Measurements from ENCODE around the gene TMPRSS11A.

The TMPRSS11A gene, protein sequence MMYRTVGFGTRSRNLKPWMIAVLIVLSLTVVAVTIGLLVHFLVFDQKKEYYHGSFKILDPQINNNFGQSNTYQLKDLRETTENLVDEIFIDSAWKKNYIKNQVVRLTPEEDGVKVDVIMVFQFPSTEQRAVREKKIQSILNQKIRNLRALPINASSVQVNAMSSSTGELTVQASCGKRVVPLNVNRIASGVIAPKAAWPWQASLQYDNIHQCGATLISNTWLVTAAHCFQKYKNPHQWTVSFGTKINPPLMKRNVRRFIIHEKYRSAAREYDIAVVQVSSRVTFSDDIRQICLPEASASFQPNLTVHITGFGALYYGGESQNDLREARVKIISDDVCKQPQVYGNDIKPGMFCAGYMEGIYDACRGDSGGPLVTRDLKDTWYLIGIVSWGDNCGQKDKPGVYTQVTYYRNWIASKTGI

DNA sequence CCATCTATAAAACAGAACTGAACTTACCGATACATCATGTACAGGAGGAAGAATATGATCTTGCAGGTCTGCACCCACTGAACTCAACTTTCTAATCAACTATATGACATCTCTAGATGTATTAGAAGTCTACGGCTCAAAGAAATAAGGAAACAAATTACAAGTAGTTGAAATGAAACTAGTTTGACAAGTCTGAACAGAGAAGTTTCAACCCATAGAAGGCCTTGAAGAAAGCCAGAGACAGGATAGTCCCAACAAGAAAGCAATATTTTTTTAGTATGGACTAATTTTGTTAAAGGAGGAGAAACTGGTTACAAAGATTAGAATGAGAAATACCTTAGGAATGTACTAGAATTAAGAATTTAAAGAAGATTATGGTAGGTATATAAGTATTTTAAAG, at the start of gene TMPRSS11A:
TMPRSS11A (minus strand) TSS at position 138 of the 400 bp plus-strand sequence; CDS start at position 38, 100 bp downstream.
- Mint-ChIP-seq H3K9me3 (no peaks in the 10 kb centered on the region), H3K27me3 (no peaks in the 10 kb centered on the region), H3K36me3 (ENCODE audit: low read depth) (no peaks in the 10 kb centered on the region), H3K27ac (no peak within 1 kb of the TSS), H3K4me1 (ENCODE audit: low read depth) (no peaks in the 10 kb centered on the region), H3K4me3 (no peak within 1 kb of the TSS)

DNA sequence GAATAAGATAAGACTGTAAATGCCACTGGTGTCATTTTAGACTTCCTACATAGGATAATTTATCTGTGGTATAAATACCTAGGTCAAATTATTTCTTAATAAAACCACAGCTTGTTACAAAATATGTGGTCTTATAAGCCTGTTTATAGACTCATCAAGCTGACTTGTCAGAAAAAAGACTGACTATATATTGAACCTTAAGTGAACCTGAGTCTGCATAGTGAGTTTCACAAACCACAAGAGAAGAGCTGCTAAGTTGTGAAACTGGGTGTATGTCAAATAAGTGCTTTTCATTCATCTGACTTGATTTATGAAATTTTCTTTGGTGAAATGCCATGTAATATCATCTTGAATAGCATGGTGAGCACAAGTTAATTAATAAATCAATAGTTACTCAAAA, 48.4 kb upstream of the TMPRSS11A start:
- Mint-ChIP-seq H3K4me3 (no peak overlapping the region), H3K9me3 (no peaks in the 10 kb centered on the region), H3K36me3 (ENCODE audit: low read depth) (no peaks in the 10 kb centered on the region), H3K27ac (no peak overlapping the region), H3K27me3 (no peaks in the 10 kb centered on the region), H3K4me1 (ENCODE audit: low read depth) (no peaks in the 10 kb centered on the region)

DNA sequence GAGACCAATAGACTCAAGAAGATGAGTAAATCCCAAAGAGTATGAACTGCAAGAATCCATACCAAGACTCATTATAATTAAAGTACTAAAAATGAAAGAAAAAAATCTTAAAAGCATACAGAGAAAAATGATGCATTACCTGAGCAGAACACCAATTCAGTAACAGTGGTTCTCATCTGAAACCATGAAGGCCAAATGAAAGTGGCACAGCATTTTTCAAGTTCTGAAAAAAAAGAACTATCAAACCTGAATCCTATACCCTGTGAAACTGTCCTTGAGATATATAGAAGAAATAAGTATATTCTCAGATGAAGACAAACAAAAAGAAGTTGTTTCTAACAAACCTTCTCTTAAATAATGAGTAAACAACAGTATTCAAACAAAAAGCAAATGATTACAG, 39.6 kb upstream of the TMPRSS11A start:
- Mint-ChIP-seq H3K27me3 (peaks cover 3% of the 10 kb centered on the region), H3K36me3 (ENCODE audit: low read depth) (no peaks in the 10 kb centered on the region), H3K27ac (no peak overlapping the region), H3K4me3 (no peak overlapping the region), H3K4me1 (ENCODE audit: low read depth) (no peaks in the 10 kb centered on the region), H3K9me3 (peaks cover 8% of the 10 kb centered on the region)

DNA sequence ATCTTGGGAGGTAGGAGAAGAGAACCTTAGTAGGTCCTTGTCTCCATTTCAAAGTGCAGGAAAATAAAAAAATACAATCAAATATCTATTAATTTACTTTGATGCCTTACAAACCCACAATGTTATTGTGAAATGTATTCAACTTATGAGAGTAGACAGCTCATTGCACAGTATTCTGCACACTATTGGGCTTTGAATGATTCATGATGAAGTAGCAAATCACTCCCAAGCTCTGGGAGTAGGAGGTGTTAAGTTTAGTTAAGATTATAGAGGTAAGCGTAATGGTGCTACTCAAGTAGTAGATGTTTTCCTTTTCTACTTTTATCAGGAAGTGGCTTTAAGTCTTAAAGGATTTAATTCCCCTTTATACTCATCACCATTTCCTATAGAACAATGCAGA, 32.8 kb upstream of the TMPRSS11A start:
- H3K36me3 Mint-ChIP-seq (ENCODE audit: low read depth): no peaks in the 10 kb centered on the region
- no peak overlapping the region for H3K27ac Mint-ChIP-seq
- no peaks in the 10 kb centered on the region for H3K9me3 Mint-ChIP-seq

DNA sequence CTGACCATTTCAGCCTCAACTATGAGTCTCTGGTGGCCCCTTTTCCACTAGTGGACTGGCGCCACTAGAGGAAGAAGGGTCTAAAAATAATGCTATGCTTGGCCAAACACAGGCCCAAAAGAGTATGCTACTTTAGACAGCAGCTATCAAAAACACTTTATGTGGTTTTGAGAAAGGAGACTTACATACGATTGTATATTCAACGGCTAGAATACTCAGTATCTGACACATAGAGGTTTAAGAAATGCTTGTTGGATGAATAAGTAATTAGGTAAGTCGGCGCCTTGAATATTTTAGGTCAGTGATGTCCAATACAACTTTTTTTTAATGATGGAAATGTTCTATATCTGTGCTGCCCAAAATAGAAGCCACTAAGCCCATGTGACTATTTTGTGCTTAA, 25.7 kb upstream of the TMPRSS11A start:
- no peak overlapping the region for H3K27ac Mint-ChIP-seq
- no peaks in the 10 kb centered on the region for H3K4me1 Mint-ChIP-seq (ENCODE audit: low read depth)
- H3K27me3 Mint-ChIP-seq: peaks cover 10% of the 10 kb centered on the region
- H3K9me3 Mint-ChIP-seq: no peaks in the 10 kb centered on the region
- no peak overlapping the region for H3K4me3 Mint-ChIP-seq
- H3K36me3 Mint-ChIP-seq (ENCODE audit: low read depth): no peaks in the 10 kb centered on the region

More for the DNA sequence above, 32.8 kb upstream of the TMPRSS11A start:
- Mint-ChIP-seq H3K27me3 (no peaks in the 10 kb centered on the region), H3K4me1 (ENCODE audit: low read depth) (no peaks in the 10 kb centered on the region), H3K4me3 (no peak overlapping the region)

DNA sequence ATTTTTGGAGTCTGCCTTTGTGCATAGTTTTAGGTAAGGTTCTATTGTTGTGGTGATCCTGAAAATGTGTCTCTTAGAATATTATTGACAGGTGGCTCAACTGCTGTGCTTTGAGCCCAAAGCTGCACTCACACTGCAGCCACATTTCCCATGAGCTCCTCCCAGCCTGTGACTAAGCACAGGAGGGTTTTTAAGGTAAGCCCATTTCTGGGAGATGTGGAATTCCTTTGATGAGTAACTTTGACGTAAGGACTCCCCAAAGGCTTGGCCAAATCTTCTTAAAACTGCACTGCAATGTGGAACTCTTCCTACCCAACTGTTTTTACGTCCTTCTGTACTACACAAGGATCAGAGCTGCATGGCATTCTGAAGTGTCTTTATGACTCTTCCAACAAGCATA, 20.0 kb upstream of the TMPRSS11A start:
- no peak overlapping the region for H3K27ac Mint-ChIP-seq
- H3K9me3 Mint-ChIP-seq: peaks cover 6% of the 10 kb centered on the region
- H3K4me3 Mint-ChIP-seq: no peak overlapping the region
- H3K4me1 Mint-ChIP-seq (ENCODE audit: low read depth): no peaks in the 10 kb centered on the region
- peaks cover 6% of the 10 kb centered on the region for H3K27me3 Mint-ChIP-seq
- H3K36me3 Mint-ChIP-seq (ENCODE audit: low read depth): no peaks in the 10 kb centered on the region

DNA sequence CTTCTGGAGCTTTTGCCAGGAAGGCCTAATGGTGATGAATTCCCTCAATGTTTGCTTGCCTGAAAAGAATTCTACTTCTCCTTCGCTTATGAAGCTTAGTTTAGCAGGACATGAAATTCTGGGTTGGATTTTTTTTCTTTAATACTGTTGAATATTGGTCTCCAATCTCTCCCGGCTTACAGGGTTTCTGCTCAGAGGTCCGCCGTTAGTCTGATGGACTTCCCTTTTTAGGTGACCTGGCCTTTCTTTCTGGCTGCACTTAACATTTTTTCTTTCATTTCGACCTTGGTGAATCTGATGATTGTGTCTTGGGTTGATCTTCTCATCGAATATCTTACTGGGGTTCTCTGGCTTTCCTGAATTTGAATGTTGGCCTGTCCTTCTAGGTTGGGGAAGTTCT, 17.2 kb upstream of the TMPRSS11A start:
- Mint-ChIP-seq H3K36me3 (ENCODE audit: low read depth) (no peaks in the 10 kb centered on the region), H3K4me3 (no peak overlapping the region), H3K27me3 (peaks cover 4% of the 10 kb centered on the region), H3K27ac (no peak overlapping the region), H3K9me3 (peaks cover 17% of the 10 kb centered on the region), H3K4me1 (ENCODE audit: low read depth) (no peaks in the 10 kb centered on the region)

DNA sequence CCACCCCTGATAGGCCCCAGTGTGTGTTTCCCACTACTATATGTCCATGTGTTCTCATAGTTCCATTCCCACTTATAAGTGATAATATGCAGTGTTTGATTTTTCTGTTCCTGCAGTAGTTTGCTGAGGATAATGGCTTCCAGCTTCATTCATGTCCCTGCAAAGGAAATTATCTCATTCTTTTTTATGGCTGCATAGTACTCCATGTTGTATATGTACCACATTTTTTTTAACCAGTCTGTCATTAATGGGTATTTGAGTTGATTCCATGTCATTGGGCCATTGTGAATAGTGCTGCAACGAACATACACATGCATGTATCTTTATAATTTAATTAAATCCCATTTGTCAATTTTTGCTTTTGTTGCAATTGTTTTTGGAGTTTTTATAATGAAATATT, 10.3 kb upstream of the TMPRSS11A start:
- no peaks in the 10 kb centered on the region for H3K4me1 Mint-ChIP-seq (ENCODE audit: low read depth)
- H3K27ac Mint-ChIP-seq: no peak overlapping the region
- H3K27me3 Mint-ChIP-seq: peaks cover 4% of the 10 kb centered on the region
- H3K4me3 Mint-ChIP-seq: no peak overlapping the region
- no peaks in the 10 kb centered on the region for H3K36me3 Mint-ChIP-seq (ENCODE audit: low read depth)
- H3K9me3 Mint-ChIP-seq: peaks cover 11% of the 10 kb centered on the region

DNA sequence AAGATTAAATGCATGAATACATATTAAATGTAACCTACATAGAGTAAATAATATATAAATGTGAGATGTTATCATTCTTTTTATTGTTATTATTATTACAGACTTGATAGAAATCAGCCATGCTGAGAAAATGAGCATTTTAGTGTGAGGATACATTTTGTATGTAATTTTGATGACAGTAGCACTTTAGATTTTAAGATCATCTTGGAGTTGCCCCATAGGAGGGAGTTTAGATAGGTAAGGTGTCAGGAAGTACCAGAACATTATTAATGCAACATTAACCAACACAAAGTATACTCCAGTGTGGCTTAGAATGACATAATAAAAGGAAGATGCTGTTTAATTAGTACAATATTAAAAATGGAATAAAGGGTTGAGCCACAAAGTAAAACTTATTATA, 8.4 kb downstream of the TMPRSS11A start:
- H3K4me3 Mint-ChIP-seq: no peak overlapping the region
- H3K27ac Mint-ChIP-seq: no peak overlapping the region
- no peaks in the 10 kb centered on the region for H3K36me3 Mint-ChIP-seq (ENCODE audit: low read depth)
- H3K9me3 Mint-ChIP-seq: peaks cover 5% of the 10 kb centered on the region
- H3K27me3 Mint-ChIP-seq: no peaks in the 10 kb centered on the region
- H3K4me1 Mint-ChIP-seq (ENCODE audit: low read depth): no peaks in the 10 kb centered on the region

DNA sequence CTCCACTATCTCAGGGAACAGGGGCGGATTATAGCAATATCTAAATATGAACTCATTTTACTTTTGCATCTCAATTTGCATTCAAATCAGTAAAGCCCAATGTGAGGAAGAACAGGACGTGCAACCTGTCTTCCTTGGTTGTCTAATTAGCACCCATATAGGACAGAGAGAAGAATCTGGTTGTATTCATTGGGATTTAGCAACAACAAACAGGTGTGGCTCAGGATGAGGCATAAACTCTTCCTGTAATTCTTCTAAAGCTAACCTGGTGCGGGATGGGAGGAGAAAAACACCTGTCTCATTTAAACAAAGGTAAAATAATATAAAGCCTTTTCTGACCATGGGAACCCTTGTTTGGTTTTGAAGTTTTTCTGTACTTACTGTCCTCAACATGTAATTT, 22.2 kb downstream of the TMPRSS11A start:
- no peak overlapping the region for H3K4me3 Mint-ChIP-seq
- H3K4me1 Mint-ChIP-seq (ENCODE audit: low read depth): no peaks in the 10 kb centered on the region
- no peaks in the 10 kb centered on the region for H3K36me3 Mint-ChIP-seq (ENCODE audit: low read depth)
- no peak overlapping the region for H3K27ac Mint-ChIP-seq
- H3K9me3 Mint-ChIP-seq: no peaks in the 10 kb centered on the region
- peaks cover 3% of the 10 kb centered on the region for H3K27me3 Mint-ChIP-seq

DNA sequence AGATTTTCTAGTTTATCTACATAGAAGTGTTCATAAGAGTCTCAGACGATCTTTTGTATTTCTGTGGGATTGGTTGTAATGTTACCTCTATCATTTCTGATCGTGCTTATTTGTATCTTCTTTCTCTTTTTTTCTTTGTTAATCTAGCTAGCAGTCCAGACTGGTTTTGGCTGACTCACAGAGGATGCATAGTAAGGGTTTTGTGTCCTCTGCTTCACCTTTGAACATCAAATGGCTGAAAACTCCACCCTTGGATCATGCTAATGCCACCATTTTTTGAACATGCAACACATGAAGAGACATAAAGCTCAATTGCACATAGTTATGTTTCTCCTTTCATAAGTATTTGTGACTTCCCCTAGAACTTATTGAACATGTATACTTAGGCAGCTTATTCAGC, 22.8 kb downstream of the TMPRSS11A start:
- H3K4me3 Mint-ChIP-seq: no peak overlapping the region
- no peaks in the 10 kb centered on the region for H3K9me3 Mint-ChIP-seq
- H3K27me3 Mint-ChIP-seq: peaks cover 3% of the 10 kb centered on the region
- H3K4me1 Mint-ChIP-seq (ENCODE audit: low read depth): no peaks in the 10 kb centered on the region
- H3K36me3 Mint-ChIP-seq (ENCODE audit: low read depth): no peaks in the 10 kb centered on the region
- no peak overlapping the region for H3K27ac Mint-ChIP-seq

DNA sequence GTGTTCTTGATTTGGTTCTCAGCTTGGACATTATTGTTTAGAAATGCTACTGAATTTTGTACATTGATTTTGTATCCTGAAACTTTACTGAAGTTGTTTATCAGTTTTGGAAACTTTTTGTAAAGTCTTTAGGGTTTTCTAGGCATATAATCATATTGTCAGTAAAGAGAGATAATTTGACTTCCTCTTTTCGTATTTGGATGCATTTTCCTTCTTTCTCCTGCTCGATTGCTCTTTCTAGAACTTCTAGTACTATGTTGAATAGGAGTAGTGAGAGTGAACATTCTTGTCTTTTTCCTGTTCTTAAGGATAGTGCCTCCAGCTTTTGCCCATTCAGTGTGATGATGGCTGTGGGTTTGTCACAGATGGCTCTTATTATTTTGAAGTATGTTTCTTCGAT, 24.1 kb downstream of the TMPRSS11A start:
- Mint-ChIP-seq H3K9me3 (no peaks in the 10 kb centered on the region), H3K27ac (no peak overlapping the region), H3K27me3 (peaks cover 3% of the 10 kb centered on the region), H3K4me3 (no peak overlapping the region), H3K36me3 (ENCODE audit: low read depth) (no peaks in the 10 kb centered on the region), H3K4me1 (ENCODE audit: low read depth) (no peaks in the 10 kb centered on the region)

DNA sequence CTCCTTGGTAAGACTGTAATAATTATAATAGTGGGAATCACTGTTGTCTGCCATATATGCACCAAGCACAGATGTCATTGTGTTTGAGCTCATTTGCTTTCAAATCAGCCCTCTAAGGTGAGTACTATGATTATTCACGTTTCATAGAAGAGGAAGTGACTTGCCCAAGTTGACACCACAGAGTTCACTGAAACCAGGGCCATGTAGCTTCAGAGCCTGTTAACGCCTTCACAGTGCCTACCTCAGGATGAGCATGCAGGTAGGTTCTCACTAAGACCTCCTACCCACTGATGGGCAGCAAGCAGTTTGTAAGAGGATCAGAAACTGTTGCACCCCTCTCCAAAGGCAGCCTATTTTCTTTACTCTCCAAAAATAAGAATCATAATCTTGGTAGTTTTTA, 27.4 kb downstream of the TMPRSS11A start:
- H3K4me3 Mint-ChIP-seq: no peak overlapping the region
- no peaks in the 10 kb centered on the region for H3K4me1 Mint-ChIP-seq (ENCODE audit: low read depth)
- no peaks in the 10 kb centered on the region for H3K27me3 Mint-ChIP-seq
- H3K36me3 Mint-ChIP-seq (ENCODE audit: low read depth): no peaks in the 10 kb centered on the region
- no peaks in the 10 kb centered on the region for H3K9me3 Mint-ChIP-seq
- H3K27ac Mint-ChIP-seq: no peak overlapping the region

DNA sequence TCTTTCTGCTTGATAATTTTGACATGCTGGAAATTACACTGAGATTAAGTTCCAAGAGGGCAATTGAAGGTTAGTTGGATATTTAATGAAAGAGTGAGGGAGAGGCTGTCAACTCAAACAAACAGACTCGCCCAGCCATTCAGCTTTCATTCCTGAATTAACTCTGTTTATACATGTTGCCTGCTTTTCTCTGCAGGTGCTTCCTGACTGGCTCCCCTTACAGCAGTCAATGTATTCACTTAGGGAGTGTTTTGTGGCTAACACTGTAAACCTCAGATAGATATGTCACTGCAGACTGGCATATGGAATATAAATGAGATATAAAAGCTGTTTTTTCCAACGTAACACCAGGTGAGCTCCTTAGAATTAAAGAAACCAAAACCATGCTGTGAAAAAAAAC, 28.7 kb downstream of the TMPRSS11A start:
- no peaks in the 10 kb centered on the region for H3K36me3 Mint-ChIP-seq (ENCODE audit: low read depth)
- no peak overlapping the region for H3K4me3 Mint-ChIP-seq
- H3K27me3 Mint-ChIP-seq: no peaks in the 10 kb centered on the region
- H3K9me3 Mint-ChIP-seq: no peaks in the 10 kb centered on the region
- H3K4me1 Mint-ChIP-seq (ENCODE audit: low read depth): no peaks in the 10 kb centered on the region
- H3K27ac Mint-ChIP-seq: no peak overlapping the region

DNA sequence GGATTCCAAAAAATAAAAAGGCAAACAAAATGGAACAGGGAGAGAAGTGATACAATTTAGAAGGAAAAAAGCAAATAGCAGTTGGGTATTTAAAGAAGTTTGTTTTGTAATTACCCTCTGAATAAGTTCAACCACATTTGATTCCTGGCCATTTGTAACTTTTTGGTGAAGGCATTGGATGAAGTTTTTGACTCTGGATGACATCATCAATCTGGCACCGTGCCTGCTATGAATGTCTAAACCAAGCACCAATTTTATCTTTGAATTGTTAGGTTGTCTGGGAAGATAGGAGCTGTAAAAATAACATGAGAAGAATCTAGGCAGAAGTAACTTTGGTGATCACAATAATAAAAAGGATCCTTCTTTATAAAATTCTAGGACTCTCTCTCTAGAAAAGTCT, 29.5 kb downstream of the TMPRSS11A start:
- H3K4me3 Mint-ChIP-seq: no peak overlapping the region
- H3K9me3 Mint-ChIP-seq: no peaks in the 10 kb centered on the region
- no peaks in the 10 kb centered on the region for H3K4me1 Mint-ChIP-seq (ENCODE audit: low read depth)
- H3K36me3 Mint-ChIP-seq (ENCODE audit: low read depth): no peaks in the 10 kb centered on the region
- no peaks in the 10 kb centered on the region for H3K27me3 Mint-ChIP-seq
- no peak overlapping the region for H3K27ac Mint-ChIP-seq

DNA sequence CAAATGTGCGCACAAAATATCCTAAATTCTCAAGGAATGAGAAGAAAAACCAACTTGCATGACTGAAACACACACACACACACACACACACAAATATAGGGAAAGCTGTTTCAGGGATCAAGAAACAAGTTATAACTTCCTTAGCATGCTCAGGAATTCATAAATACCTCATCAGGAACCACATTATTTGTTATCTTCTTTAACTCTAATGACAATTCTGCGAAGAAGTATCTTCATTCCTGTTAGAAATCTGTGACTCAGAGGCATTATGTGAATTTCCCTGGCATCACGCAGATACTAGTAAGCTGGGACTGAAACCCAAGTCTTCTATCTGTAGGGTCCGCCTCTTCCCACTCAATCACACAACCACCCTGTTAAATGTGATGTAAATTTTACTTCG, 30.3 kb downstream of the TMPRSS11A start:
- Mint-ChIP-seq H3K9me3 (no peaks in the 10 kb centered on the region), H3K36me3 (ENCODE audit: low read depth) (no peaks in the 10 kb centered on the region), H3K27ac (no peak overlapping the region), H3K4me1 (ENCODE audit: low read depth) (no peaks in the 10 kb centered on the region), H3K27me3 (no peaks in the 10 kb centered on the region), H3K4me3 (no peak overlapping the region)
